A549 (cell line): ENCODE results near the gene COL17A1.

Source experiments
- CHD2 ChIP-seq: fragments of 150-350 bp; IDR thresholded peaks from 2 replicates; pipeline ENCODE4 v1.6.1; 2014; ENCODE audit warnings: low read length; ENCODE audit not compliant: partially characterized antibody
- EP300 ChIP-seq, 2 experiments: fragments of >200 bp; sonication (Bioruptor Twin); formaldehyde crosslinking; IDR thresholded peaks; 2 replicates in 1 of 2; 3 replicates in 1 of 2; pipeline ENCODE4 v1.6.1; 2016 to 2017
- GATA3 ChIP-seq: IDR thresholded peaks from 2 replicates; pipeline ENCODE4 v1.6.1; 2012; ENCODE audit warnings: borderline replicate concordance
- KDM1A ChIP-seq: fragments of 200-600 bp; sonication (generic); IDR thresholded peaks from 2 replicates; pipeline ENCODE4 v1.6.1; 2016; ENCODE audit warnings: low read depth, mild to moderate bottlenecking
- MAZ ChIP-seq: fragments of 150-350 bp; IDR thresholded peaks from 2 replicates; pipeline ENCODE4 v1.6.1; 2014; ENCODE audit warnings: antibody characterized with exemption, low read depth, low read length, borderline replicate concordance
- SMC3 ChIP-seq: fragments of >200 bp; sonication (Bioruptor Twin); formaldehyde crosslinking; IDR thresholded peaks from 3 replicates; pipeline ENCODE4 v1.6.1; 2018; ENCODE audit warnings: inconsistent platforms
- ZC3H11A ChIP-seq: fragments of 450-650 bp; IDR thresholded peaks from 2 replicates; pipeline ENCODE4 v1.6.1; 2014; ENCODE audit warnings: antibody characterized with exemption, mild to moderate bottlenecking
- TF ChIP-seq, protein P1 (sequence below): IDR thresholded peaks from 2 replicates; pipeline ENCODE4 v1.6.1; 2012; ENCODE audit warnings: low read depth, borderline replicate concordance
- TF ChIP-seq, protein P2 (sequence below): fragments of >200 bp; sonication (Bioruptor Twin); formaldehyde crosslinking; IDR thresholded peaks from 3 replicates; pipeline ENCODE4 v1.5.1; 2016
- TF ChIP-seq, protein P3 (sequence below): fragments of >200 bp; sonication (Bioruptor Twin); formaldehyde crosslinking; IDR thresholded peaks from 3 replicates; pipeline ENCODE4 v1.6.1; 2016

DNA sequence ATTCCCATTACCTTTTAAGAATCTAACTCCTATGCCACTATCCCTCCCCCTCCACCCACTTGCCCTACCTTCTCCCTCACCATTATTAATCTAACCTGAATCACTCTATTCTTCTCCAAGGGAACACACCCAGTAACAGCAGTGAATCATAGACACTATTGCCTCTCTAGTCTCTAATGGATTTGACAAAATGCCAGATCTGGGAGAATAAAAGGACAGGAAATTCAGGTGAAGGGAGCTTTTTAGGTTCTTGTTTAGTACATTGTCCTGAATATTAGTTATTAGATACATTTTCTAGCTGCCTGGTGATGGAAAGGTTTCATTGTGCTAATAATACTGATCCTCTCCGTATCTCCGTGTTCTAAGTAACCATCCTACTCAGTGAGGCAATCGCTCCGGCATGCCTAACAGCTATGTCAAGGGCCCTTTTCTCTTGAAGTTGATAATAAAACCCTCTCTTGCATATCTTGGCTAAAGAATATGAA, 32.2 kb upstream of the COL17A1 start:
- TF ChIP-seq, protein P1, sequence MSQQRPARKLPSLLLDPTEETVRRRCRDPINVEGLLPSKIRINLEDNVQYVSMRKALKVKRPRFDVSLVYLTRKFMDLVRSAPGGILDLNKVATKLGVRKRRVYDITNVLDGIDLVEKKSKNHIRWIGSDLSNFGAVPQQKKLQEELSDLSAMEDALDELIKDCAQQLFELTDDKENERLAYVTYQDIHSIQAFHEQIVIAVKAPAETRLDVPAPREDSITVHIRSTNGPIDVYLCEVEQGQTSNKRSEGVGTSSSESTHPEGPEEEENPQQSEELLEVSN, result no peak
- TF ChIP-seq SMC3 (peak; percentile 14; the same call in 1 of the 3 replicates), GATA3 (peak; percentile 67; the same call in 1 of the 2 replicates), EP300 (IDR thresholded peaks at IDR 0.05) (peak in 1 of 2 experiments; percentile 45; a peak in 2 of 5 replicates), ZC3H11A (no peak), MAZ (no peak), KDM1A (no peak), CHD2 (no peak)
- TF ChIP-seq, protein P2, sequence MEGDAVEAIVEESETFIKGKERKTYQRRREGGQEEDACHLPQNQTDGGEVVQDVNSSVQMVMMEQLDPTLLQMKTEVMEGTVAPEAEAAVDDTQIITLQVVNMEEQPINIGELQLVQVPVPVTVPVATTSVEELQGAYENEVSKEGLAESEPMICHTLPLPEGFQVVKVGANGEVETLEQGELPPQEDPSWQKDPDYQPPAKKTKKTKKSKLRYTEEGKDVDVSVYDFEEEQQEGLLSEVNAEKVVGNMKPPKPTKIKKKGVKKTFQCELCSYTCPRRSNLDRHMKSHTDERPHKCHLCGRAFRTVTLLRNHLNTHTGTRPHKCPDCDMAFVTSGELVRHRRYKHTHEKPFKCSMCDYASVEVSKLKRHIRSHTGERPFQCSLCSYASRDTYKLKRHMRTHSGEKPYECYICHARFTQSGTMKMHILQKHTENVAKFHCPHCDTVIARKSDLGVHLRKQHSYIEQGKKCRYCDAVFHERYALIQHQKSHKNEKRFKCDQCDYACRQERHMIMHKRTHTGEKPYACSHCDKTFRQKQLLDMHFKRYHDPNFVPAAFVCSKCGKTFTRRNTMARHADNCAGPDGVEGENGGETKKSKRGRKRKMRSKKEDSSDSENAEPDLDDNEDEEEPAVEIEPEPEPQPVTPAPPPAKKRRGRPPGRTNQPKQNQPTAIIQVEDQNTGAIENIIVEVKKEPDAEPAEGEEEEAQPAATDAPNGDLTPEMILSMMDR, result no peak
- TF ChIP-seq, protein P3, sequence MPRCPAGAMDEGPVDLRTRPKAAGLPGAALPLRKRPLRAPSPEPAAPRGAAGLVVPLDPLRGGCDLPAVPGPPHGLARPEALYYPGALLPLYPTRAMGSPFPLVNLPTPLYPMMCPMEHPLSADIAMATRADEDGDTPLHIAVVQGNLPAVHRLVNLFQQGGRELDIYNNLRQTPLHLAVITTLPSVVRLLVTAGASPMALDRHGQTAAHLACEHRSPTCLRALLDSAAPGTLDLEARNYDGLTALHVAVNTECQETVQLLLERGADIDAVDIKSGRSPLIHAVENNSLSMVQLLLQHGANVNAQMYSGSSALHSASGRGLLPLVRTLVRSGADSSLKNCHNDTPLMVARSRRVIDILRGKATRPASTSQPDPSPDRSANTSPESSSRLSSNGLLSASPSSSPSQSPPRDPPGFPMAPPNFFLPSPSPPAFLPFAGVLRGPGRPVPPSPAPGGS, result peak; percentile 50; the same call in 1 of the 3 replicates
